ENCODE measurements around the gene RNASE7.

GRCh38 chr14:21024585-21025370, 17.4 kb upstream of the RNASE7 start, which contains the start of gene NDRG2:
- TF ChIP-seq EZH2 (IDR thresholded peaks at IDR 0.05; ENCODE audit: insufficient read depth, low read length) (peak; percentile 84), CTCF (IDR thresholded peaks at IDR 0.05; ENCODE audit: insufficient read depth, low read depth, low read length) (no peak)

All from astrocyte (in vitro differentiated cells and primary cell).